Limb (tissue), 2 donors: ENCODE data around the gene AP2M1.
"Not testable (repeated sequence)": the region's sequence is repeated elsewhere in the genome, so short reads cannot be mapped to it uniquely, and the experiment has no call there.

Source experiments
- DNase-seq, 2 donors: peaks; one replicate each; pipeline ENCODE4 v3.0.0-alpha.2; 2016; ENCODE audit errors: extremely low spot score in 2 of 2

The AP2M1 gene

DNA sequence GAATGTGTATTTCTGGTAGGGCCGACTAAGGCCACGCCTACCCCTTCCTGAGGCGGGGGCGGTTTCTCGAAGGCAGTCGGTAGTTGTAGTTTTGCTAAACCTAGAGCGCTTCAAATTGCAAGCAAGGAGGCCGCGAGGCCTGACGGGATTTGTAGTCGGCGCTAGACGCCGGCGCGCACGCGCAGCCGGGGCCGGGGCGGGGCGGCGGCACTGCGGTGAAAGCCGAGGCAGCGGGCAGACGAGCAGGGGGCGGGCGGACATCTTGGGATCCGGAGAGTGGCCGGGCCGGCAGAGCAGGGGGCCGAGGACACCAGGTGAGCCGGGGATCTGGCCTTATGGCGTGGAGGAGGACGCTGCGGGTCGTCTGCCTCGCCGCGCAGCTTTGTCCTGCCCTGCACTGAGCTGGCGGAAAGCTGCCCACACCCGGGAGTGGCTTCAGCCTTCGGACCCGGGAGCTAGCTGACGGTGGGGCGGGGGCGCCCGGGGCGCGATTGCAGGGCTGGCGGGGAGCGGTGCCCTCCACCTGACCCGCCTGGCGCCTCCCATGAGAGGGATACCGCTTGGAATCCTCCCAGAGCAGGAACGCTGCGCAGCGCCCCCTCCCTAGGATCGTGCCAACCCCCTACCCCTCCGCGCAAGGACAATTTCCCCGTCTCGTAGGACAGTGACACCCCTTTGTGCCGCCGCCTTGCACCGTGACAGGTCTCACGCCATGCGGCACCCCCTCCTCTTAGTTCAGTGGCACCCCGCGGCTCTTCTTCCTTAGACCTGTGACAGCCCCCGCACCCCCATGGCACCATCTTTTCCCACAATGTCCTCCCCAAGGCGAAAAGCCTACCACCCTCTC, at the start of gene AP2M1:
Gene AP2M1 (plus strand): TSS at position 210 of the 847 bp plus-strand sequence. CDS start 2,139 bp downstream, outside the sequence.
- peak; percentile 99 for DNase-seq

DNA sequence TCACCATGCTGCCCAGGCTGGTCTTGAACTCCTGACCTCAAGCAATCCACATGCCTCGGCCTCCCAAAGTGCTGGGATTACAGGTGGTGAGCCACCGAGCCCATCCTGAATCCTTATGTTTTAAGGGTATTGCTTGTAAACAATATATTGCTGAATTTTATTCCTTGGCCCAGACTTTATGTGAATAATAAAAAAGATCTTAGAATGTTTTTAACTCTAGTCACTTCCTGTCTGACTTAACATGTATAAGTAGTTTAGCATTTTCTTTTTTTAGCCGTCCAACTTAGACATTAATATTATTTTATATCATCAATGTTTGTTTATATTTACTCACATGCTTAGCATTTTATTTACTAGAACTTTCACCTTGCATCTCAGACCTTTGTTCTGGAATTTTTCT, 48.6 kb upstream of the AP2M1 start:
- no peak for DNase-seq

DNA sequence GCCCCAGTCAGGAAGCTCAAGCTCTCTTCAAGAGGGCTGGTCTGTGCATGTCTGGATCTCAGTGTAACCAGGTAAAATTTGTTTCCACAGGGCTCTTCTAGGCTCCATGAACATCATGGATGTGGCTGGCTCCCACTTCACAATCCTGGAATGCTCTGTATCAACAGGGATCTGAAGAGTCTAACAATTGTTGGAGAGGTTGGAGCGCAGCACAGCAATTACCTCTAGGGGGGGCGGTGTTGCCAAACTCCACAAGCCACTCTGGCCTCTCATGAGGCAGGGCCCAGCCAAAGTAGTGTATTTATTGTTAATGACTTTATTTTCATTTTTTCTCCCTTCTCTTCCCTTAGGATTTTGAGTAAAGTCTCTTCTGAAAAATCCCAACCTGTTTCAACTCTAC, 45.6 kb upstream of the AP2M1 start:
- no peak for DNase-seq

DNA sequence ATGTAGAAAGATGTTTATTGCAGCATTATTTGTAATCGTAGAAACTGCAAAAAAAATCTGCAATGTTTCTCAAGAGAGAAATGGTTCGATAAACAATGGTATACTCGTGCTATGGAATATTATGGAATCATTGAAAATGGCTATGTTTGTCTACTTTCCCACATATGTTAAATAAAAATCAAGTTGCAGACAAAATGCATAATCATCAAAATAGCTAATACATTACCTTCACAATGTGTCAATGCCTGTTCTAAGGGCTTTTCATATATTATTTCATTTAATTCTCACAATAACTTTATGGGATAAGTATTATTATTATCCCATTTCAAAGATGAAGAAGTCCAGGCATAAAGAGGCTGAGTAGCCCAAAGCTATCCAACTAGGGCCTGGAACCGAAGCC, 41.7 kb upstream of the AP2M1 start:
- DNase-seq = no peak

DNA sequence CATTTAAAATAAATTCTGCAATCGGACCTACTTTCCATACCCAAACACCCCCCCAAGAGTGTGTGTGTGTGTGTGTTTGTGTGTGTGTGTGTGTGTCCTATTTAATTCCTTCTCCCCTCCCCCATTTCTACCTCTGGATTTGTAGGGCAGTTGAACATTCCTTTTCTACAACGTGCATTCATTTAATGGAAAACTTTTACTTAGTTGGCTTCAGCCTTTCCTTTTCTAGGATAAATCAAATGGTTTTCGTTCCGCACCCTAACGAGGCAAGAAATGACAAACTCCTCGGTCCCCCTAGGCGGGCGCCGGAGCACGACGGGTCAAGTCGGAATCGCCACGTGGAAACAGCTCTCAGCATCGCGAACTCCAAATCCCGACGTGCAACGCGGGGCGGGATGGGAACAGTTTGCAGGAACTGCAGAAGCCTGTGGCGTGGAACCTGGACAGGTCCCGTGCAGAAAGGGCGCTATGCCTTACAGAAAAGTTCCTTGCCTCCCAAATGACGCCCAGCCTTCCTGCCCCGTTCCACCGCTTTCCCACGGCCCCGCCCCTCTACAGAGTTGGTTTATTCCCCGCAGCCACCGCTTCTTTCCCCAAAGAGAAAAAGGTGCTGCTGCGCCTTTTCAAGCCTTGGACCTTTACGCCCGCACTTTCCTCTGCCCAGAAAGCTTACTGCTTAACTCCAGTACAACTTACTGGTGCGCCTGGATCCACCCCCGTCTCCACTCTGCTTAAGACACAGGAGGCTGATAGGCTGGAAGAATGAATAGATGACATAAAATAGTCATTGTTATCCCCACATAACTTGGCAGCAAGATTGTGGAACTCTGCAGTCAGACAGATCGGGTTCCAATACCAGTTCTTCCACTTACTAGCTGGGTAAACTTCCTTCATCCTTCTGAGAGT, 40.6 kb upstream of the AP2M1 start:
- peak; percentile 82 to 87 for DNase-seq

DNA sequence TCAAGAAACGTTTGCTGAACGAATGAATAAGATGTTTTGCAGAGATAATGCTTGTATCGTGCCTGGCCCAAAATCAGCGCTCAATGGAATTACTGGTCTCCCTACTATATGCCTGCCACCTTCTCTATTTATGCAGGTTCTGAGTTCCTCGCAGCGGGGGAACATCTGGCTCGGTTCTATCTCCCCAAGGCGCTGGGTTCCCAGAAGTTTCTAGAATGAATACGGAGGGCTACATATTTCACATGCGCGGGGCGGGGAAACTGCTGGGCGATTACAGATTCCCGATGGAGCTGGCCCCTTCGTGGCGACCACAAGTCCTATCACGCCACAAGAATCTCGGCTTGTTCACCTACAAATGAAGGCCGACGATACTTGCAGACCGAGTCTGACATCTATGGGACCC, 39.9 kb upstream of the AP2M1 start:
- no peak for DNase-seq

DNA sequence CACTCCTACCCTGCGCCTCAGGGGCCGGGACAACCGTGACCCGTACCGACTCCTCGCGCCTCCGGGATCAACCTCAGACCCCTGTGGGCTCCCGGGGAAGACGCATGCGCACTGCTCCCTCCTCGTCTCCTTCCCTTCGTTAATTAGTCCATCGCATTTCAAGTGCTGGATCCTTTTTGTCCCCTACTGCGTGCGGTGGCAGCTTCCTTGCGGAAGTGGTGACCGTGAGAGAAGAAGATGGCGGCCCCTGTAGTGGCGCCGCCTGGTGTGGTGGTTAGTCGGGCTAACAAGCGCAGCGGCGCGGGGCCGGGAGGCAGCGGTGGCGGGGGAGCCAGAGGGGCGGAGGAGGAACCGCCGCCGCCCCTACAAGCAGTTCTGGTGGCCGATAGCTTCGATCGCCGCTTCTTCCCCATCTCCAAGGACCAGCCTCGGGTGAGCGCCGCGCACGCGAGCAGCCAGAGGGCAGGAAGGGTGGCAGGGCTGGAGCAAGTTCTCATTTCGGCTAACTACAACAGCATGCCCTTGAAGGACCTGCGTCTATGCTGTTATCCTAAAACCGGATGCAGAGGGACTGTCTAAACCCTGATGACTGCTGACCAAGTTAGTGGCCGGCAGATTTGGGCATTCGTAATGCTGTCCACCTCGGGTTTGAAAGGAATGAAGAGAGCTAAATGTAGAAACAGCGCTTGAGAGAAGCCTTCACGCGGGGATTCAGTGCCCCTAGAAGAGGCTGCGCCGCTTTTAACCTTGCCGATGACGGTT, 39.3 kb upstream of the AP2M1 start, which contains the start of gene EIF2B5:
Gene EIF2B5 (plus strand): TSS at position 210 of the 762 bp plus-strand sequence. CDS start 28 bp downstream, at position 238.
- peak; percentile 93 to 96 for DNase-seq

DNA sequence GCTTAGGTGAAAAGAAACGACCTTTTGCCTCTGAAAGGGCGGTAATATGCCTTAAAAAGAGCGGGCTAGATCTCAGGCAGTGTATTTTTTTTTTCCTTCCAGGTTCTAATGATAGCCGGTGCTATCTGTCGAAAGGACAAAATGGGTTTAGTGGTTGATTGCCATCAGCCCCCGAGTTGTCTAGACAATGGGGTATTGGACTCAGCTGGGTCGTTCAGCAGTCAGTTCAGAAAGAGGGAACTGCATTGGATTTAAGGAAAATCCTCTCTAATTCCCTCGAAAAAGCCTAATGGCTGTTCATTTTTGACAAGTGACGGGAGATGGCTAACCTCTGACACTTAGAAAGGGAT, 38.8 kb upstream of the AP2M1 start:
- DNase-seq = no peak

DNA sequence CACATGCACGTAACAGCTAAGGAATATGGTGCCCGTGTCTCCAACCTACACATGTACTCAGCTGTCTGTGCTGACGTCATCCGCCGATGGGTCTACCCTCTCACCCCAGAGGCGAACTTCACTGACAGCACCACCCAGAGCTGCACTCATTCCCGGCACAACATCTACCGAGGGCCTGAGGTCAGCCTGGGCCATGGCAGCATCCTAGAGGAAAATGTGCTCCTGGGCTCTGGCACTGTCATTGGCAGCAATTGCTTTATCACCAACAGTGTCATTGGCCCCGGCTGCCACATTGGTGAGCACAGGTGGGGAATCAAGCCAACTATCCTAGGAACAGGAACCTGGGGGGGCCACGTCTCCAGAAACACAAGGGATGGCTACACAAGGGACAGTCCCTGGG, 34.2 kb upstream of the AP2M1 start:
- DNase-seq = no peak

DNA sequence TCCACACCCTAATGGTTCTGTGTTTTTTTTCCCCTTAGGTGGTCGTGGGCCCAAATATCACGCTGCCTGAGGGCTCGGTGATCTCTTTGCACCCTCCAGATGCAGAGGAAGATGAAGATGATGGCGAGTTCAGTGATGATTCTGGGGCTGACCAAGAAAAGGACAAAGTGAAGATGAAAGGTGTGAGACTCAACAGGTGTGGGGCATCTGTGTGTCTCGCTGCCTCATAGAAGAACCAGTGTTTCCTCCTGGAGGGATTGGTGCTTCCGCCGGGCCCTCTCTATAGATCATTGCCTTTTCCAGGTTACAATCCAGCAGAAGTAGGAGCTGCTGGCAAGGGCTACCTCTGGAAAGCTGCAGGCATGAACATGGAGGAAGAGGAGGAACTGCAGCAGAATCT, 32.5 kb upstream of the AP2M1 start:
- no peak for DNase-seq

DNA sequence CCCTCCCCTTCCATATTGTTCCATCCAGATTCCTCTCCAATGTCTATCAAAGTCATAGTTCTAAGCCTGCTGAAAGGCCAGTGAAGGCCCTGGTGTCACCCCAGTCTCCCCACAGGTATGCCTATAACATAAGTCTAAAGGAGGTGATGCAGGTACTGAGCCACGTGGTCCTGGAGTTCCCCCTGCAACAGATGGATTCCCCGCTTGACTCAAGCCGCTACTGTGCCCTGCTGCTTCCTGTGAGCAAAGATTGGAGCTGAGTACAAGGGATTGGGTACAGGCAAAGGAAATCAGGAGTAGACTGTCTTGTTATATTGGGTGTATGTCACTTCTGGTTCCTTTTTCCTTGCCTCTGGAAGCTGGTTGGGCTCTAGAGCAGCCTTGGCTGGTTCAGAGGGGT, 31.3 kb upstream of the AP2M1 start:
- DNase-seq = no peak

DNA sequence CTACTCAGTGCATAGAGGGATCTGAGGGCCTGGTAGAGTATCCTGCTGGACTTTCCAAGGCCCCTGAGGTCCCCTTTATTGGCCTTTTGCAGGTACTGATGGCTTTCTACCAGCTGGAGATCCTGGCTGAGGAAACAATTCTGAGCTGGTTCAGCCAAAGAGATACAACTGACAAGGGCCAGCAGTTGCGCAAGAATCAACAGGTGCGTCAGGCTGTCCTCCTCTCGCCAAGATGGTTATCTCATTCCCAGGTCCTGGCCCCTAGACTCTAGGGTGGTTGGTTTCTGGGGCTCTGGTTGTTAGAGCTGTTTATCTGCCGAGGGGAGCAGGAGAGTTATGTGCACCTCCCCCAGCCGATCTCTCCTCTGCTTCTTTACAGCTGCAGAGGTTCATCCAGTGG, 30.1 kb upstream of the AP2M1 start:
- DNase-seq = no peak

DNA sequence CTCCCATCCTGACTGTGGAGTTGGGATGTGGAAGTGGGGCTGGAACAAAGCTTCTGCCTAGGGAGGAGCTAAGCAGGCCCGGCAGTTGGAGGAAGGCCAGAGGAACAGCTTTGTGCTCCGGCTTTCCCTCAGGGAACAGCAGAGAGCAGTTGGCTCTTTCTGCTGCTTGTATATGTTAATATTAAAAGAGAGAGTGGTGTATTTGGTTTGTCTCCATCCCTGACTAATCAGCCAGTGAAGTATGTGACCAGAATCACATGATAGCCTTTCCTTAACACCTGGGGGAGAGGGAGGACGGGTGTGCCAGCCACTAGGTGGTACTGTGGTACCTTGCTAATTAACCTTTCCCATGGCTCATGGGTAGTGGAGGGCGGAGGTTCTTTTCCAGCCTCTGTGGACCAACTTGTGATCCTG, 29.5 kb upstream of the AP2M1 start:
- DNase-seq = peak; percentile 52 to 60

DNA sequence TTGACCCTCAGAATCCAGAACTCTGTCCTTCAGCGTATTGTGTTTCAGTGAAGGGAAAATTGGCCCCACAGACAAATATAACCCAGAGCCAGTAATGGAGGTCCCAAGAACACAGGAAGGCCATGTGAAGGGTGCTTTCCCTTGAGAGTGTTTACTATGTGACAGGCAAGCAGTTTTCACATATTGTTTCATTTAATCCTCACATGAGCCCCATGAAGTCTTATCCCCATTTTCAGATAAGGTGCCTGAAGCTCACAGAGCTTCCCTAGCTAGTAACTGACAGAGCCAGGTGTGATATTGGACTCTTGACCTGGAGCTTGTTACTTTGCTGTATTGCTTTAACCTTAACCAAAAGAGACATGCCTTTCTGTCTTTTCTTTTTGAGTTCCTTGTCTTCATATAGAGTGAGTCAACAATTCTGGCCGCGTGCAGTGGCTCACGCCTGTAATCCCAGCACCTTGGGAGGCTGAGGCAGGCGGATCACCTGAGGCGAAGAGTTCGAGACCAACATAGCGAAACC, 28.8 kb upstream of the AP2M1 start:
- DNase-seq = no peak

DNA sequence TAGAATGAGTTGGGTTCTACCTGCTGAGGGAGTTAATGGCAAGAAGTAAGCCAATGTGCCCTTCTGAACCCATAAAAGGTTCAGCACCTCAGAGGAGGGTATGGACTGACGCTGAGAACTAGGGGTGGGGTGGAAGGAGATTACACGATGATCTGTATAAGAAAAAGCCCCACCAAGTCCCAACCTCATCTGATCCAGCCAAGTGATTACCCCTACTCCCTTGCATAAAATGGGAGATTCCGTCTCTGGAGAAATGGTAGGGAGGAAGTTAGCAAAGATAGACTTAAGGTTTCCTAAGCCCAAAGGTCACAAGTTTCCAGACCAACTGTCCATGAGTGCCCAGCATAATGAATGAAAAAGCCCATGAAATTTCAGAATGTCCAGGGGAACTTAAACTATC, 26.6 kb upstream of the AP2M1 start:
- DNase-seq = no peak

DNA sequence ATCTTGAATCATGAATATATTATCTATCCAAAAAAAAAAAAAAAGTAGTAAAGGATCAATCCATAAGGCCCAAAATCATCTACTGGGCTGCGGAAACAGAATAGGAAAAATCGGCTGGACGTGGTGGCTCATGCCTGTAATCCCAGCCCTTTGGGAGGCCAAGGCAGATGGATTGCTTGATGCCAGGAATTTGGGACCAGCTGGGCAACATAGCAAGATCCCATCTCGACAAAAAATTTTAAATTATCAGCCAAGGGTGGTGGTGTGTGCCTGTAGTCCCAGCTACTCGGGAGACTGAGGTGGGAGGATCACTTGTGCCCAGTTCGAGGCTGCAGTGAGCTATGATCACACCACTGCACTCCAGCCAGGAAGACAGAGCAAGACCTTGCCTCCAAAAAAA, 25.5 kb upstream of the AP2M1 start:
- DNase-seq = no peak

DNA sequence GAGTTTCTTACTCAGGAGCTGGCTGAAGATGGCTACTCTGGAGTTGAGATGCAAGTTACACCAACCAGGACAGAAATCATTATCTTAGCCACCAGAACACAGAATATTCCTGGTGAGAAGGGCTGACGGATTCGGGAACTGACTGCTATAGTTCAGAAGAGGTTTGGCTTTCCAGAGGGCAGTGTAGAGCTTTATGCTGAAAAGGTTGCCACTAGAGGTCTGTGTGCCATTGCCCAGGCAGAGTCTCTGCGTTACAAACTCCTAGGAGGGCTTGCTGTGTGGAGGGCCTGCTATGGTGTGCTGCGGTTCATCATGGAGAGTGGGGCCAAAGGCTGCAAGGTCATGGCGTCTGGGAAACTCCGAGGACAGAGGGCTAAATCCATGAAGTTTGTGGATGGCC, 24.9 kb upstream of the AP2M1 start:
- DNase-seq = not testable (repeated sequence)

DNA sequence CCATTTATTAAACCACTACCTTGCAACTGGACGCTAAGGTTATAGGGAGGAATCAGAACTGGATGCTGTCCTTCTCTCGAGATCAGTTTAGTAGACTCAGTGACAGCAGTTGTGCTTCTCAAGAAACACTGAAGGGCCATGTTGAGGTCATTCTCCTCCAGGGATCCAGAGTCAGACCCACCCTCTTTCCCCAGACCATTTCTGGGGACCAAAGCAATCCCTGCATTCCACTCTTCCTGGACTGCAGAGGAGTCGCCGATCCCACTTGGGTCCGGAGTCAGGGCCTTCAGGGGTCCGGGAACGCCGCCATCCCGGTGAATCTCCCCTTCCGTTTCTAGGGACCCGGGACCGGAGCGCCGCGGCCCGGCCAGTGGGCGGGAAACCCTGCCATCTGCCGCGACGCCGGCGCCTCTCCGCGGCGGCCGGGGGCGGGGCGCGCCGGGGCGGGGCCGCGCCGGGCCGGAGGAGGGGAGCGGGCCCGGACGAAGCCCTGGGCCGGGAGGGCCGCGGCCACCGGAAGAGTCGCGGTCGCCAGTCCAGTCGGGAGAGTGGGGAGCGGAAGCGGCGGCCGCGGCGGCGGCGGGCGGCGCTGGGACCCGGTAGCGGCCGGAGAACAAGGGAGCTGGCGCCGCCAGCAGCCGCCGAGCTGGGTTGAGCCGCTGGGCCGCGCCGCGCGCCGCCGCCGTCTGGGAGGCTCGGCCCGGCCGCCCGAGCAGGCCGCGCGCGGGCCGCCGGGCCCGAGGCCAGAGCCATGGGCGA, 19.6 kb upstream of the AP2M1 start, which contains the start of gene DVL3:
Gene DVL3 (plus strand): TSS at position 493 of the 759 bp plus-strand sequence. CDS start 259 bp downstream, at position 752.
- peak; percentile 65 to 78 for DNase-seq

DNA sequence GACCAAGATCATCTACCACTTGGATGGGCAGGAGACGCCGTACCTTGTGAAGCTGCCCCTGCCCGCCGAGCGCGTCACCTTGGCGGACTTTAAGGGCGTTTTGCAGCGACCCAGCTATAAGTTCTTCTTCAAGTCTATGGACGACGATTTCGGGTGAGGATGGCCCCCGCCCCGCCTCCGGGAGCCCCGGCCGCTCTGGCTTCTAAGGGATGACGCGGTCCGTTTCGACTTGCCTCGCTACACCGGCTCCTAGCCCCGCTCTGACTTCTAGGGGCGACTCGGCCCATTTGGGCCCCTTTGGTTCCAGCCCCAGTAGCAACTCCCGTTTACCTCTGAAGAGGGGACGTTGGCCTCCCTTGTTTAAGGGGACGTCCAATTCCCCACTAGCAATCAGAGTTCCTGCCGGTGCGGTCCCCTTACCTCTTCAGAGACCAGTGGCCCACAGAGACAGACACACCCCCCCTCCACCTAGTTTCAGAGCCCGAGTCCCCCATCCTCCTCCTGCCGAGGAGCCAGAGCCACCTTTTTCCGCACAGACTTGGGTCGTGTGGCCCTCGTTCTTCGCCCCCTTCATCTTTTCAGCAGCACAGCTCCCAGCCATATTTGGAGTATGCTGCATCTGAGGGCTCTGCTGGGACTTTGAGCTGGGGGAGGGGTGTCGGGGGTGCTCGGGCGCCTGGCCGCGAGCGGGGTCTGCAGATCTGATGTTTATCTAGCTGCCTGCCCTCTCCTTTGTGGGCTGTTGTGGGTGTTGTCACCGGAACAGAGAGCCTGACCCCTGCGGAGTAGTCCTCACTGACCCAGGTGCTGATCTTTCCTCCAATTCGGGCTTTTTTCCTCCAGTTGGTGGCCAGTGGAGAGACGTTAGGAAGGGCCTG, 18.8 kb upstream of the AP2M1 start:
- peak in 1 of 2 donors; percentile 71 for DNase-seq
